HG02623 (cell line): ENCODE measurements around the gene CELF1.

Experiments used
- ATAC-seq: cut with Tn5 transposase; IDR thresholded peaks from one replicate; pipeline ENCODE4 v1.9.1; 2021; ENCODE audit warnings: moderate library complexity; ENCODE audit not compliant: unreplicated experiment

CELF1 gene

DNA sequence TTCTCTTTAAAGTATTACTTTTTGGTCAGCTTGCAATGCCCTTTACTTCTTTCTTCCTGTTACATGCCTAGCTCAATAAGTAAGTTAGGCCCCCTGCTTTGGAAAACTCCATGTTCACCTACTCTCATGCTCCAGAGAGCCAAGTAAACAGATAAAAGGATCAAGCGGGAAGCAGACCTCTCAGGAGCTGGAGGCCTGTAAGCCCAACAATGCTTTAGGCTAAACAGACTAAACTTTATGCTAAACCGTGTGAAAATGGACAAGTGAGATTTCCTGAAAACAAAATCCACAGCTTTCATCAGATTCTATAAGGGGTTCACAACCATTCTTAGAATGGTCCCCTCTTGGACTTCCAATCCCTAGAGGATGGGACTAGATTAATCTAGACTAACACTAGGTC lies 40.2 kb downstream of the CELF1 start:
- no peak for ATAC-seq

DNA sequence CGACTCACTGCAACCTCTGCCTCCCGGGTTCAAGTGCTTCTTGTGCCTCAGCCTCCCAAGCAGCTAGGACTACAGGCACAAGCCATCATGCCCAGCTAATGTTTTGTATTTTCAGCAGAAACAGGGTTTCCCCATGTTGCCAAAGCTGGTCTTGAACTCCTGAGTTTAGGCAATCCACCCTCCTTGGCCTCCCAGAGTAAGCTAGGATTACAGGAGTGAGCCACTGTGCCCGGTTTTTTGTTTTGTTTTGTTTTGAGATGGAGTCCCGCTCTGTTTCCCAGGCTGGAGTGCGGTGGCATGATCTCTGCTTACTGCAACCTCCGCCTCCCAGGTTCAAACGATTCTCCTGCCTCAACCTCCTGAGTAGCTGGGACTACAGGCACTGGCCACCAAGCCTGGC lies 41.0 kb downstream of the CELF1 start:
- ATAC-seq = no peak

DNA sequence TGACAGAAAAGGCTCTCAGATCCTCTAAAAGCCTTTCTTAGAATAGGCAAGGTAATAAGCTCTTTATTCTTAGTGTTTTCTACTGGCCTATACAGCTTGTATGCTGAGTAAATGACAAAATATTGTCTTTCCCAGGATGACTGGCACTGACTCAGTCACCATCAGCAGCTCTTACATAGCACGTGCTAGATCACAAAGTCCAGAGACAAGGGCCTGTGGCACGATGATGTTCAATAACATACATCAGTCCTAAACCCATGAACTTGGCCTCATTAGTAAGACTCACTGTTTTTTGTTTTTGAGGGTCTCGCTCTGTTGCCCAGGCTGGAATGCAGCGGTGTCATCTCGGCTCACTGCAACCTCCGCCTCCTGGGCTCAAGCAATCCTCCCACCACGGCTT lies 42.7 kb downstream of the CELF1 start:
- ATAC-seq = no peak

DNA sequence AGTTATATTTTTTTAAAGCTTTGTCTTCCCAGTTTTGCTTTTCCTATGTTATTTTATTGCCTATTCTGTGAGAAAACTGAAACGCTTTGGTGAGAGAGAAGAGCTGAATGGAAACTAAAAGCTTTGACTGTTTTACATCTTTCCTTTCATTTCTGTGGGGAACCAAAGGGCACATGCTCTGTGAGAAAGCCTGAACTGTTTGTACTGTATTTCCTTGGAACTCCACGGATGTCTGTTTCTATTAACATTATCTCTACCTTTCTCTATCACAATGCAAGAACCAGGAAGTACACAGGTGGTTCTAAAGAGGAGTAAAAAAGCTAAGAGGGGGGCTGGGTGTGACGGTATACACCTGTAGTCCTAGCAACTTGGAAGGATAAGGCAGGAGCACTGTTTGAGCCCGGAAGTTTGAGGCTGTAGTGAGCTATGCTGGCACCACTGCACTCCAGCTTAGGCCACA lies 43.8 kb downstream of the CELF1 start:
- peak; percentile 35 for ATAC-seq

DNA sequence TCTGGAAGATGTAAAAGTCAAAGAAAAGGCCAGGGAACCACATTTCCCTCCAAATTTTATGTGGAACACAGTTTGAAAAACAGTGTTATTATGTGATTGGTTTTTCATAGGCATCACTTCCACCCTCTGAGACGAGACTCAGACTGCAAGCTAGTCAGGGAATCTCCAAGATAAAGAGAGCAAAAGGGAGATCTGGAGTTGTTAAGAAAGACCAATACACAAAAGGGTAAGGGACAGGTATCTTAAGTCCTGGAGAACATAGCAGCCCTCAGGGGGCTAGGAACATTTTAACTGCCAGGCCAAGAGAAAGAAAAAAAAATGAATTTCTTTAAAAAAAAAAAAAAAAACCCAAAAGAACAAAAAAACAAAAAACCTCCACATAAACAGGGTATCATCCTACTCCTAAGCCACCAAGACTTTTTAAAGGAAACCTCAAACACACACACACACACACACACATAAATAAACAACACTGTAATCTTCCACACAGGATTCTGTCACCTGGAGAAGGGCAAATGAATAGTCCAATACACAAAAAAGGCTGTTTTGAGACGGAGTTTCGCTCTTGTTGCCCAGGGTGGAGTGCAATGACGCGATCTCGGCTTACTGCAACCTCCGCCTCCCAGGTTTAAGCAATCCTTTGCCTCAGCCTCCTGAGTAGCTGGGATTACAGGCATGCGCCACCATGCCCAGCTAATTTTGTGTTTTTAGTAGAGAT lies 44.5 kb downstream of the CELF1 start:
- ATAC-seq = no peak

DNA sequence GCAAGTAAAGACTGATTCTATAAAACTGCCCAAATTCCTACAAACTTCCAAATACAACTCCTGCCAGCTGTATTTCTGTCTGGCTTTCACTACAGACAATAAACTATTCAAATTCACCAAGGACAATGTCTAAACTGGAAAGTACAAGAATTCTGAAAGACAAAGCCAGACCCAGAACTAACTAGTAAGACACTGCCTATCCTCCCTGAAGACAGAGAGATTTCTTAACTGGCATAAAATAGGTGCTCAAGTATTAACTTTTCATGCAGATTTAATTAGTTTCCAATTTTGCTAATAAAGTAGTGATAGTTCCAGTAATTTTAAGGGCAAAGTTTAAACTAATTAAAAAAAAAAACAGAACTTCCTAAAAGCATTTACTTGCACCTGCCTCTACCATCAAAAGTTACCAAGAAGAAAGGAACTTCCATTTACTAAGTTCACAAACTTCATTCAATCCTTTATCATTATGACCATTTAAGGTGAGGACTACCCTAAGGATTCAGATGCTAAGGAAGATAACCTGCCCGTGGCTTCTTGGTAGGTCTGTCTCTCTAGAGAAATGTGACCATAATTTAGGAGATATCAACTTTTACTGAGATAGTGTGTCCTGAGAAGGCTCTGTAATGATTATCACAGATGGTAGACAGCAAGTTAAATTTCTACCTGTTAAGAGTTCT lies 45.2 kb downstream of the CELF1 start:
- ATAC-seq = no peak

DNA sequence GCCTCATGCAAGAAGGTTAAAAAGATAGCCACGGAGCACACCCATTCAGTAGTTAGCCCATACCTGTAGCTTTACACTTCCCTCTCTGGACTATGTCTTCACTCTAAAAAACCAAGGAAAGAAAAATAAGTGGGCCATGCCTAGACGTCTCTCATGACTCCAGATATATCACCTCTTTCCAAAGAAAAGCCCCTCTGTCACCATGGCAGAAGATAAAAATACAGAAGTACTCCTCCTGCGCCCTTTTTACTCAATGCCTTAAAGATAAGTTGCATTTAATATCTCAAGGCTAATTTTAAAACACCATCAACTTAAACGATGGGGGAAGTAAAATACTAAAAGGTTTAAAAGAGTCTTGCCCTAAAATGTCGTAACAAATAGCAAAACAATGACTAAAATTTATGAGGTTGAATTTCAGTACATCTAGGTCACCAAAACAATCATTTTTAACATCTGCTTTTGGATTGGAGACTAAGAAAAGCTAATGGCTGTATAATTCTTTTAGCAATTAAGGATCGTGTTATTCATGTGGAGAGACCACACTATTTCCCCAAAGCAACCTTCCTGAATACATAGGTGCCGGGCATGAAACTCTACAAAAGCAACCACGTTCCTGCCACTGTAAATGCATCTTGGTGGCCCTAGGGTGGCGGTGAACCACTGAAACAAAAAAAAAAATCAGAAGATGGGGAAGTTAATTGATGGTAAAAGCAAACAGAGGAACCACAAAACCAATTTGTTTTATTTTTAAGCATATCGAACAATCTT lies 46.0 kb downstream of the CELF1 start:
- no peak for ATAC-seq

DNA sequence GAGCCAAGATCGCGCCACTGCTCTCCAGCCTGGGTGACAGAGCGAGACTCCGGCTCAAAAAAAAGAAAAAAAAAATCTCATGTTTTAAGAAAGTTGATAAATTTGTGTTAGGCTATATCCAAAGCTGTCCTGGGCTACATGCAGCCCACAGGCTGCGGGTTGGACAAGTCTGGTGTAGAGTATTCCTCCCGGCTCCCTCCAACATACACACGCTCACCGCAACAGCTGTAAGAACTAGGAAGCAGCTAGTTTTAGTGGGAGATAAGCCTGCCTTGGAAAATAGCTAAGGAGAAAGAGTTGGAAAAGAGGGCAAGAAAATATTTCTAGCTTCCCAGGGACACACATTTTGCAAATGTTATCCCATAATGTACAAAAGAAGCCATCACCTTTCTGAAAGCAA lies 46.6 kb downstream of the CELF1 start:
- no peak for ATAC-seq

DNA sequence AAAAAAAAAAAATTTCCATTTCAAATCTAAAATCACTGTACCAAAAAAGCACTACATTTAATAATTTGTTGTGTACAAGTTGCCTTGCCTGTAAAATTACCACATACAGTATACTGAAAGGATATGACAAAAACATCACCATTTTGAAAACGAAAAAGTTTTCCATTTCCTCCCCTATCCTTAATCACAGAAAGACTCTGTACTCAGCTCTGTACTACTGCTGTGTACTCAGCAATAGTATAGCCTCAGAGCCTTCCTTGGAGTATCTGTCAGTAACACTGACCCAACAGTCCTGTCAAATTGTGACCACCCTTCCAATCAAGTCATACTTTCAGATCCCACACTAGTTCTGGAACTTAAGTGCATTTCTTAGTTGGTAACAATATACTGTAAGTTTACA lies 48.0 kb downstream of the CELF1 start:
- ATAC-seq = no peak

DNA sequence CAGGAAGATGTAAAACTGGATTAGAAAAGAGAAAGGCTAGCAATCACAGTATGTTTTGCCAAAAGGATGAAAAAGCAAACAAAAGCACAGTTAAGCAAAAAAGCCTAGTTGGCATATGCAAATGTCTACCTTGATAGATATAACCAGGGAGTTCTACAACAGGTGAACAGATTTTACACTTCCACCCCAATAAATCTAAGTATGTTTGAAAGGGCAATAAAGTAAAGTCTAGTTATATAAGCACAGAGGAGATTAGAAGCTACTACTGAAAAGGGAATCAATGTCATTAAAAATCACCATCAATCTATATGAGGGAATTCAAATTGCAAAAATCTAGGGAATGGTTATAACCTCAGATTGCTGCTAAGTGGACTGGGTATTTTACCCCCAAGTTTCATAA lies 49.7 kb downstream of the CELF1 start:
- no peak for ATAC-seq

DNA sequence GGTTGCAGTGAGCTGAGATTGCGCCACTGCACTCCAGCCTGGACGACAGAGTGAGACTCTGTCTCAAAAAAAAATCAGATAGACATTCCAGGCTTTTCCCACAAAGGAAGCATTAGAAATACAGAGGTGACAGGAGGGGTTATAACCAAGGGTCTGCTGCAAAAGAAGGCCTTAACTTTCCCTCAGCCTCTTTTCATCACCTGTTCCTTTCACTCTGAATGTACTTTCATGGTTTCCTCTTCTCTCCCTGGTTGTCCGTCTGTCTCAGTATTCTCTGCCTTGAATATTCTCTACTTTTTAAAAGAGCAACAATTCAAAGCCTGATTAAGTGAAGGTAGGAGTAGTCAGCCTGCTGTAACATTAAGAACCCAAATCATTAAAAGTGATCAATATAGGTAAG lies 50.2 kb downstream of the CELF1 start:
- ATAC-seq = no peak

DNA sequence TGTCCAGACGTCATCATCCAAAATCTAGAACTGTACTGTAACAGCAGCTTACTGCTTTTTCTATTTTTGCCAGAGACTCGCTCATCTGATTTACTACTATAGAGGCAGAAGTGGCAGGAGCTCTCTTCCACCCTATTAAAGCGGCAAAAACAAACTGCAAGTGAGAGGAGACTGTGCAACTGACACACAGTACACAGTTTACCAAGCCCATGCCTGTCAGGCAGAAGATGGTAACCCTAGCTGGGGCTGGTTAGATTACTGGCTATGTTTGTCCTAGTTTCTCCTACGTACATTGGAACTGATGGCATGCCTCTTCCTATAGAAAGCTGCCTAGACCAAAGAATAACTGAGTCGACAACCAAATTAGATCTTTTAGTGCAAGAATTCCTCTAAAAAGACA lies 51.8 kb downstream of the CELF1 start:
- no peak for ATAC-seq

DNA sequence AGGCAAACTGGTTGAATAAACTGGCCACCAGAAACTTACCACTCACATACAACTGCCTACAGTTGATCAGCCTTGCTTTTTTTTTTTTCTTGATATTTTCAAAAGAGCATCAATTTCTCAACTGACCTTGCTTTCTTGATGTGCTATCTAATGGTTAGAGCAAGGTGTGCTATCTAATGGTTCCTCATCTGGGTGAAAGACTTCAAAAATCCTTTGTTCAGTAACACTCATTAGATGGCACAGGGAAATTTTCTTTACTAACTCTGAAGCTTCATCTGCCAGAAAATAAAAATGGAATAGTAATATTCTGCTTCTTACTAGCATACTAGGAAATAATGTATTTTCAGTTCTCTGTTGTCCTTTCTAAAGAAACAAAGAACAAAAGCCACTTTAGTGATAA lies 52.8 kb downstream of the CELF1 start:
- ATAC-seq = no peak

DNA sequence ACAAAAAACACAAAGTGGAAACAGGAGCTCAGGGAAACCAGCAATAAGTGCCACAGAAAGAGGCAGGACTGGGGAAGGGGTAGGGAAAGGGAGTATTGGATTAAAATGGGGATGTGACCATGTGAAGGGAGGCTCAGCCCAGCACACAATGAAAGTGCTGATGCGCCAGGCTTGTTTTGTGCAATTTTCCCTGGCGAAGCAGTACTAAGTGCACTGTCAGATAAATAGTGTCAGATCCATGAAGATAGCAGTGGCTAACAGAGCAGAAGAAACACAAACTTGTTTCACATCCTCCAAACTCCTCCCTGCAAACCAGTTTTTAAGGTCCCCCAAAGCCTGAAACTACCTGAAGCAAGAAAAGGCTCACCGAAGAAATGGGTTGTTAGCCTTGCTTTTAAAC lies 53.3 kb downstream of the CELF1 start:
- no peak for ATAC-seq

DNA sequence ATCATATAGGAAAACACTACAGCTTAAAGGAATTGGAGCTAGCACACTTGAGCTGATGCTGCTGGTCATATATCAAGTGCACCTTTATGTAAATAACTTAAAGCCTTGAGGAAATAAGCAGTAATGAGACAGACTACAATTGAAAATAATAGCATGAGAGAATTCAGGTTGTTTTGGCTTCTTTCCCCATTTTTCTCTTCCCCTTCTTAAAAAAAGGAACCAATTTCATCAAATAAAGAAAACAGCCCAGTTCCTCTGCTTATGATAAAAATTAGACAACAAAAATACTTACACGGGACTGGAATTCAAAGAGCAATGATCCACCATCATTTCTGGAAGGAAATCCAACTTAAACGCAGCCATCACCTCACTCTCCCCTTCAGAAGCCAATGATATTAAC lies 53.8 kb downstream of the CELF1 start:
- ATAC-seq = no peak

DNA sequence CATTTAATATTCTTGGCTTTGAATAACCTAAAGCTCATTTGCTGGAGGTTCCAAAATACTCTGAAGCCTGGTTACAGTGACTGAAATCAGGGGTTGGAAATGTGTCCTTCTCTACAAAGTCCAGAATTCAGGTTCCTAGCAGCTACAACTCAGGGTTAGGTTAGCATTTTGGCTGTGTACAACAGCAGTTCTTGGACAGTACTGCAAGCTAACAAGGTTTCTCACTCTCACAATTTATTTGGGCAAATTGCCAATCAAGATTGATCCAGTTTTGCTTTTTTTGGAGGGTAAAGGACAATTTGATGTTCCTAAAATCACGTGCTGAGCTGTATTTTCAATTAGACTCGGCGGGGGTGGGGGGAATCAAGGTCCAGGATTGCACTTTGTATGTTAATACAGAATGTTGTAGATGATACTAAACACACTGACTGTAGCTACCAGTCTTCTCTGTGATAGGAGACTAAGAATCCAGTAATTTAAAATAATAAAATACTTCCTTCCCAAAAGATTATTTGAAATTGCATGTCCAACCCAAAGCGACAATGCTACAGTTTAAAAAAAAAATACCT lies 54.3 kb downstream of the CELF1 start:
- no peak for ATAC-seq

DNA sequence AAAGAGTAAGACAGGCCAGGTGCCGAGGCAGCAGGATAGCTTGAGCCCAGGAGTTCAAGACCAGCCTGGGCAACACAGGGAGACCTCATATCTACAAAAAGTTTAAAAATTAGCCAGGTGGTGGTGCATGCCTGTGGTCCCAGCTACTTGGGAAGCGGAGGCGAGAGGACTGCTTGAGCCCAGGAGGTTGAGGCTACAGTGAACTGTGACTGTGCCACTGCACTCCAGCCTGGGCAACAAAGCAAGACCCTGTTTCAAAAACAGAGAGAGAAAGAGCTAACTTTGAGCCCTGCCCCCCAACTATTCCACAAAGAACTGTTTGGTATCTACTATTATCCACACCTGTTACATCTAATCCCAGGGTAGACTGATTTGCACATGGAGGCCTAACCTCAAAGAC lies 54.8 kb downstream of the CELF1 start:
- ATAC-seq = no peak

DNA sequence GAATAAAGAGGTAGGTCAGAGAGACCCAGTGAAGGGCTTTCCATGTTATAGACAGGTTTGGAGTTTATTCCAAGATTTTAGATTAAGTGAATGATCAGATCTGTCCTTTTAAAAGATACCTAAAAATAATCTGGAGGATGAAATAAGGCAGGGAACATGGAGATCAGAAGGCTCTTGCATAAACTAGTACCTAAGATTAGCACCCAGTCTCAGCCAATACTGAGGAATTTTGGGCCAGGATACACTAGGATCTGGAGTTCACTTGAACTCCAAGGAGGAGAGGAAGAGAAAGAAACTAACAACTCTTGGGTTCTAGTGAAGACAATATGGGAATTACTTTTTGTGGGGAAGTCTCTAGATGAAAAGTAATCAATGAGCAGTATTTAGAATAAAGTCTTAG lies 56.1 kb downstream of the CELF1 start:
- no peak for ATAC-seq

DNA sequence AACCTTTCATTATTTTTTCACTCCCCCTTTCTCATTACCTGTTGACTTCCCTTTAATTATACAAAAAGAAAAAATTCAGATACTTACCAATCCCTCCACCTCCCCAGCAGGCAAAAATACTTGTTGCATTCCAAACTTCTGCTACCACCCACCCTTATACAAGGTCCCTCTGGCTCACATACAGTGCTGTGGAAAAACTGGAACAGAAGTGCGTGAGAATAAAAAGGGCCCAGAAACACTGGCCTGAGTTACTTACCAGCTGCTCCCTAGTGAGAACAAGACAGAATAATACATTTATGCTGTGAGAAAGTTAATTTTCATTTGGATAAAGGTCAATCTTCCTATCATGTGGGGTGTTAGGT lies 57.1 kb downstream of the CELF1 start:
- ATAC-seq = no peak

DNA sequence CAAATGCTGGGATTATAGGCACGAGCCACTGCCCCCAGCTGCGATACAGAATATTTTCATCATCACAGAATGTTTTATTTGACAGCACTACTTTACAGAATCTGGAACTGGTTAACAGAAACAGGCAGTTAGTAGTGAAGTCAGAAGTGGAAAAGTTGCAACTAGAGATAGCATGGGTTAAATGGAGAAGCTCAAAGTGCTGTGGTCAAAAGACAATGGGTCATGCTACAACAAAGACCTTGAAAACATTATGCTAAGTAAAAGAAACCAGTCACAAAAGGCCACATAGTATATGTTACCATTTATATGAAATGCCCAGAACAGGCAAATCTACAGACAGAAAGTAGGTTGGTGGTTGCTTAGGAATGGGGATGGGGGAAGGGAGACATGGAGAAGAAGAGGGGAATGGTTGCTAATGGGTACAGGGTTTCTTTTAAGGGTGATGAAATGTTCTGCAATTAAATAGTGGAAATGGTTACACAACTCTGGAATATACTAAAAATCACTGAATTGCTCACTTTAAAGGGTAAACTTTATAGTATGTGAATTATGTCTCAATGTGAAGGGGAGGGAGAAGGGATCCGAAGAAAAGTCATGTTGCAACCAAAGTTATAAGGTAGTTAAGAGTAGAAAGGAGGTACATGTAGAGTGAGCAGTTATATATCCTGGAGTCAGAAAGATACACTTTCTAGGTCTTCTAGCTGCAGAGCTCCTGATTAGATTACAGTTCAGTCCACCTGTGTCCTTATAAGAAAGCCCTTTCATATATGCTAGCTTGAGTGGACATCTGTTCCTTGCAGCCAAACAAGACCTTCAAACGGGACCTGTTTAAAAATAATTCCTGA lies 57.7 kb downstream of the CELF1 start:
- no peak for ATAC-seq

DNA sequence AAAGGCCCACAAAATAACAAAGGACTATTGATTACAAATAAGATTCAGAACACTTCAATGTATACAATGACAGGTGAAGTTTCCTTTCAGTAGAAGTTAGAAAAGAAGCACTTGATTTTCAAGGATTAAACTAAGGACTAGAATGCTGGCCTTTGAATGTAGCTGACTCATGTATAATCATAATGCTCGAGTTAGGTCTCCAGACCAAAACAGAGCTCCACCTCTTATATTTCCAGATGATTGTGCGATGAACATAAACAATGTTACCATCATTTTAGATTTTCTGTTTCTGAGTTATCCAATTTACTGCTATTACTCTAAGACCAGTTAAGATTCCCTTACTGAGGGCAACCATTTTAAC lies 63.6 kb downstream of the CELF1 start:
- no peak for ATAC-seq
